Omental fat pad (tissue), 4 donors: ENCODE measurements around the gene SIPA1L3. TPM values are rescaled to one million over a fixed set of nuclear protein-coding genes. Genes with fewer than 3 reads are reported as not detected.

Experiments
- ATAC-seq: fragments of 150-250 bp; one replicate; pipeline ENCODE4 v1.9.1; 2016; ENCODE audit warnings: mild to moderate bottlenecking, moderate library complexity; ENCODE audit not compliant: low FRiP score
- DNase-seq: peaks from one replicate; pipeline ENCODE4 v3.0.0-alpha.2; 2019; ENCODE audit warnings: low spot score
- total RNA-seq, 4 donors: library from RNA; depleted of rRNA; stranded (reverse); fragments of >200 nt; gene quantifications; one replicate each; pipeline ENCODE4 v1.1.0, GENCODE V29; 2016
- TF ChIP-seq, protein P1 (sequence below), 3 donors: fragments of 450-650 bp; IDR thresholded peaks; one replicate each; pipeline ENCODE4 v1.5.1; 2016 to 2017; ENCODE audit warnings: antibody characterized with exemption in 3 of 3, mild to moderate bottlenecking in 3 of 3, moderate library complexity in 2 of 3

Gene SIPA1L3
- total RNA-seq, 4 donors from 2014 or later: 8.9 to 14.7 (median 12.0) TPM

DNA sequence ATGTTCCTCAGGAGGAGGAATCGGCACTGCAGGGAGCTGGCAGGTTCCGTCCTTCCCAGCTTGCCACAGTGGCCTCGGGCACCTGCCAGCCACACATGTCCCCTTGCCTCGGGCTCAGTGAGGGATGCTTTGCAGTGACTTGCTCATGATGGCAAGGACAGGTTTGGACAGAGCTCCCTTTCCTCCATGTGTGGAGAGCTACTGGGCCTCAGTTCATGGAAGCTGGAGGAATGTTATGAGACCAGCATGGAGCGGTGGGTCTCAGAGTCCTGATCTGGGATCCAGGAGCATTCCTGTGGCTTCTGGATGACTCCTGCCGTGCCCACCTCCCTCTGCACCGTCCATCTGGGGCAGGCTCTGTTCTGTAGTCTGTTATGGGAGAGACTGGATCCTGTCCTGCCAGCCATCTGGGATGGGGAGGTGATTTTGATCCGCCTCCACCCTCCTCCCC, 59.2 kb downstream of the SIPA1L3 start:
- ATAC-seq: no peak
- no peak for DNase-seq
- TF ChIP-seq, protein P1, sequence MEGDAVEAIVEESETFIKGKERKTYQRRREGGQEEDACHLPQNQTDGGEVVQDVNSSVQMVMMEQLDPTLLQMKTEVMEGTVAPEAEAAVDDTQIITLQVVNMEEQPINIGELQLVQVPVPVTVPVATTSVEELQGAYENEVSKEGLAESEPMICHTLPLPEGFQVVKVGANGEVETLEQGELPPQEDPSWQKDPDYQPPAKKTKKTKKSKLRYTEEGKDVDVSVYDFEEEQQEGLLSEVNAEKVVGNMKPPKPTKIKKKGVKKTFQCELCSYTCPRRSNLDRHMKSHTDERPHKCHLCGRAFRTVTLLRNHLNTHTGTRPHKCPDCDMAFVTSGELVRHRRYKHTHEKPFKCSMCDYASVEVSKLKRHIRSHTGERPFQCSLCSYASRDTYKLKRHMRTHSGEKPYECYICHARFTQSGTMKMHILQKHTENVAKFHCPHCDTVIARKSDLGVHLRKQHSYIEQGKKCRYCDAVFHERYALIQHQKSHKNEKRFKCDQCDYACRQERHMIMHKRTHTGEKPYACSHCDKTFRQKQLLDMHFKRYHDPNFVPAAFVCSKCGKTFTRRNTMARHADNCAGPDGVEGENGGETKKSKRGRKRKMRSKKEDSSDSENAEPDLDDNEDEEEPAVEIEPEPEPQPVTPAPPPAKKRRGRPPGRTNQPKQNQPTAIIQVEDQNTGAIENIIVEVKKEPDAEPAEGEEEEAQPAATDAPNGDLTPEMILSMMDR (IDR thresholded peaks at IDR 0.05): no peak

DNA sequence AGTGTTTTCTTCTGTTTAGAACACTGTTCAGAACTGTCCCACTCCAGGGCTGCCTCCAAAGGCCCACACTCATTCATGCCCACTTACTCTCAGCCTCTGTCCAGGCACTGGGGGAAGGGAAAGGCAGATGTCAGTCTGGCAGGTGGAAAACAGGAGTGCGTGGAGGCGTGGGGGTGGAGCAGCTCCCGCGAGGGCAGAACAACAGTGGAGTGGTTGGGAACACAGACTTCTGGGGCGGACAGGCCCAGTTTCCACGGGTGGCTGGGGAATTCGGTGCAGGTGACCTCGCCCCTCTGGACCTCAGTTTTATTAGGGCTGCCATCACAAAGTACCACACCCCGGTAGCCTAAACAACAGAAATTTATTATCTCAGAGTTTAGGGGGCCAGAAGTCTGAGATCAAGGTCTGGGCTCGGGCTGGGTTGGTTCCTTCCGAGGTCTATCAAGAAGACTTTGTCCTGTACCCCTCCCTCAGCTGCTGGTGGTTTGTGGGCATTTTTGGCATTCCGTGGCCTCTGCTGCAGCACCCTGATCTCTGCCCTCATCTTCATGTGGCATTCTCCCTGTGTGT, 59.7 kb downstream of the SIPA1L3 start:
- ATAC-seq: no peak

DNA sequence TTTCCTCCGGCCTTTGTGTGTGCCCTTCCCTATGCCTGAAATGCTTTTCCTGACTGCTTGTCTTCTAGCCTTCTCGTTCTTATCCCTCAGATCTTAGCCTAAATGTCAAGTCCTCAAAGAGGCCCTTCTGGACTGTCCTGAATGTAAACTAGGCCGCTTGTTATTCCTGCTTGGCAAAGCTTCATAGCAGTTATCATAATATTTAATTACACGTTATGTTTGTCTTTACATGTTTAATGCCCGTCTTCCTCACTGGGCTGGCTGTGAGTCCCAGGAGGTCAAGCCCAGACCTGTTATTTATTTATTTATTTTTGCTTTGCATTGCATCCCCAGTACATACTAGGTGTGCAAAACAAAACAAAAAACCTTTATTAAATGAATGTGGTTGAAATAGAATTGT, 62.7 kb downstream of the SIPA1L3 start:
- TF ChIP-seq, protein P1 (IDR thresholded peaks at IDR 0.05): no peak
- DNase-seq (no peak), ATAC-seq (no peak)

More for the DNA sequence above, 59.7 kb downstream of the SIPA1L3 start:
- TF ChIP-seq, protein P1 (IDR thresholded peaks at IDR 0.05): no peak
- no peak for DNase-seq

DNA sequence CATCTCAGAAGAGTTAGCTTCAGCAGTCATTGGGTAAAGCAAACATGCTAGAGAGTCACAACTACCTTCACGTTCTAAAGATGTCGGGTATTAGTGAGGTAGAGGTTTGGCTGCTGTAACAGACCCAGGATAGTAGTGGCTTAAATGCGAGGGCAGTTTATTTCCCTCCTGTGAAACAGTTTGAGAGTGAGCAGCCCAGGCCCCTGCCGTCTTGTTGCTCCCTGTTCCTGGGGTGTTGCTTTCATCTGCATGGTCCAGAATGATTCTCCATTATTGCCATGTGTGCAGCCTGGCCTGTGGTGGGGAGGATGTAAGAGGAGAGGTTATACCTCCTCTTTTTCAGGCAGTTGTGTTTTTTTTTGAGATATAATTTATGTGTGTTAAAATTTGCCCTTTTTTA, 63.7 kb downstream of the SIPA1L3 start:
- DNase-seq (no peak), ATAC-seq (no peak)
- TF ChIP-seq, protein P1 (IDR thresholded peaks at IDR 0.05): no peak

DNA sequence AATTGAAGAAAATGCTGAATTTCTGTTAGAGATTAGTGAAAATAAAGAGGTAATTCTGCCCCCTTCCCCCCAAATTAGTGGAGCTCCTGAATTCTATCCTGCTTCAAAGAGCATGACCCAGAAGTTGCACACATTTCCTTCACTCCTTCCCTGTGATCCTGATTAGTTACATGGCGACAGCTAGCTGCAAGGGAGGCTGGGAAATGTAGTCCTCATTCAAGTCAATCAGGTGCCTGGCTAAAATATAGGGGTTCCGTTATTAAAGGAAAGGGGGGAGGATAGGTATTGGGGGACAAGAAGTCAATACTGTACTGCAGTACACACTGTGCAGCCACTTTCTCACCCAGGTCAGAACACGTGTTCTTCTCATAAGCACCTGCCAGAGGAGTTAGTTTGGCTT, 65.8 kb downstream of the SIPA1L3 start:
- TF ChIP-seq, protein P1 (IDR thresholded peaks at IDR 0.05): no peak
- DNase-seq: no peak
- ATAC-seq: no peak

DNA sequence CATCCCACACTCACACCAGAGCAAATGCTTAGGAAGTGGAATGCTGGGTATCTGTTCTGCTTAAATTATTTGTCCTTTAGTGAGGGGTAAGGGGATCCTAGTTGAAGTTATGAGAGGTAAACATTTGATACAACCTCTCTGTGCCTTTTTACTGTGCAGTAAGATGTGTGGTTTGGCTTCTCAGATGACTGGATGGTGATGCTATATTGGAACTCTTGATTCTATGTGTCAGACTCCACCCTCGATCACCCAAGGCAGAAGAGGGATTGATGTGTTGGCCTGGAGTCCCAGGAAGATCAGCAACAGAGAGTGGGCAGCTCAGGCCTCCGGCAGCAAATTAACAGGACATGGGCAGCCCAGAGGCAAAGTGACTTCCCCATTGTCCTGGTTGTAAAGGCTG, 66.7 kb downstream of the SIPA1L3 start:
- TF ChIP-seq, protein P1 (IDR thresholded peaks at IDR 0.05): no peak
- ATAC-seq (no peak), DNase-seq (no peak)

DNA sequence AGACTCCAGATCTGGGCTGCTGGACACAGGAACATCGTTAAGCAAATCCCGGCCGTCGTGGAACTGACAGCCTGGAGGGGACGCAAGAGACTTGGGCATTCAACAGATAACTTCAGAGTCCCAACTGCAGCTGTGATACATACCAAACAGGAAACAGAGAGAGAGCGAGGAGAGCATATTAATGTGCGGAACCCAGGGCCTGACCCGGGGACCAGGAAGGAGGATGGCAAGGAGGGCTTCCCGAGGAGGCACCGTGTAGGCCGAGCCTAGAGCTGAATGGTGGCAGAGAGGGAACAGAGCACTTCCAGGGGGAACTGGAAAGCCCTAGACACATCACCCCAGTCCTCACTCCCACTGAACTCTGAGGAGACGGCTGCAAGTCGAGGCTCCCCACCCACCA, 68.1 kb downstream of the SIPA1L3 start:
- TF ChIP-seq, protein P1 (IDR thresholded peaks at IDR 0.05): no peak
- ATAC-seq: no peak
- no peak for DNase-seq
